GM19239 (cell line): Measurements from ENCODE around the gene DNAJB8.

ENCODE experiments used
- DNase-seq: peaks from one replicate; pipeline ENCODE4 v3.0.0; 2011; ENCODE audit warnings: low spot score; ENCODE audit not compliant: insufficient read length
- FAIRE-seq: peaks from 2 replicates; lab custom pipeline; 2011; peaks lifted over from hg19 to GRCh38; lab: Jason Lieb, UNC

The DNAJB8 gene

GRCh38 chr3:128495435-128495970, 28.8 kb upstream of the DNAJB8 start:
- no peak for FAIRE-seq
- no peak for DNase-seq

GRCh38 chr3:128494367-128494650, 27.6 kb upstream of the DNAJB8 start:
- DNase-seq (no peak), FAIRE-seq (no peak)

DNA sequence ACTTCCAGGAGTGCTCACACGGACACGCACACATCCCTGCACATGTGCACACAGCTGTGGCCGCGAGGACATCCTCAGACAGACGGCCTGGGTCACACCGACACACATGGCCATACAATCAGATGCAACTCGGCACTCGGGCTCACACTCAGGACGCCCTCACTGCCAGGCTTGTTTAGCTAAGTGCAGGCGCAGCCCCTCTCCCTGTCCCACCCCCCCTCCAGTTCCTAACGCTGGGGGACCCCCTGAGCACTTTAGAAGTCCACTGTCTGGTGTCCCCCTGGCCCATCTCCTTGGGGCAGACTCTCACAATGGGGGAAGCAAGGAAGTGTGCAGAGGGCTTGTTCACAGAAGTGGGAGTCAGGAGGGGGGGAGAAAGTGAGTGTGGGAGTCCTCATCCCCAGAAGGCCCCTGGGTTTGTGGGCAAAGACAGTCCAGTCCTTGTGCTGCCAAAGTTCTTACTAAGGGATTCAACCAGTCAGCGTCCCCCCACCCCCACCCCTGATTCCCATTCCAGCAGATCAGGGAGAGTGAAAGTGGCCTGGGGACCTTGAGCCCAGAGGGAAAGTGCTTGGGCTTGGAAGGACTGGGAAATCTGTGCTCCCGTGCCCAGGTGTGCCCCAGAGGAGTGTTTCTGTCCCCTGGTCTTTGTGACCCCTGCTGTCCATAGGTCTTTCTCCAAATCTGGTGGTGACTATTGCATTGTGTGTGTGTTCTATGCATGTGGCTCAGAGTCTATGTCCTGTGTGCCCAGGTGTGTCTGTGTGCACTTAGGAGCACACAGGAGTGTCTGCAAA, 27.1 kb upstream of the DNAJB8 start:
- no peak for DNase-seq
- FAIRE-seq: no peak

- no peak for DNase-seq
- FAIRE-seq: no peak
Observed at GRCh38 chr3:128492671-128493569, 26.2 kb upstream of the DNAJB8 start, which contains the start of gene GATA2. TSS of gene GATA2 (minus strand) at chr3:128493201. CDS start at chr3:128487031, 6,170 bp downstream.

DNA sequence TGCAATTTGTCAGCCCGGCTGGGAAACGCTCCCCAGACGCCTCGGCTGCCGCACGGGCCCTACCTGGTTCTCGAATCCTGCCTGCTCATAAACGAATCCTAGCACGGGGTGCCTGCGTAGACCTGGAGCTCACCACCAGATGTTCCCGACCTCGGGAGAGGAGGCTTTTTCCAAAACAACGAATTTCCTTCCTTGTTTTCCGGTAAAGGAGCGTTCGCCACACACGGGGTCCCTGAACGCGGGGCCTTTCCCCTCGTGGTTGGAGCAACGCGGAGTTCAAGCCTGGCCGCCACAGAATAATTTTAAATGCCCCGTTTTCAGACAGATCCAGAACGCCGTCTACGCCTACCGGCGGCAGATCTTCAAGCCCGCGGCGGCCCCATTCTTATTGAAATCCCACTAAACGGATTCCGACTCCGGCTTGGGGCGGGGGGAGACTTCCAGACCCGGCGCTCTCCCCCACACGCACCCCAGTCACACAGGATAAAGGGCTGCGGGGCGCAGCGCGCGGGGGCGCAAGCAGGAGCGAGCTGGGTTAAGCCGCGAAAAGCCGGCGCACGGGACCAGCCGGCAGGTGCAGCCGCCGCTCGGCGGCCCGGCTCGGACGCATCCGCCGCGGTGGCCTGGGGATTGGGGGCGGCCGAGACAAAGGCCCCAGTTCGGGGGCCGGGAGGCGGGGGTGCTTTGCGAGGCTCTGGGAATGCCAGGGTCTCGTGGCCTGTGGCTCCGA, 25.4 kb upstream of the DNAJB8 start:
- FAIRE-seq (no peak), DNase-seq (no peak)

GRCh38 chr3:128491691-128491940, 24.9 kb upstream of the DNAJB8 start:
- no peak for FAIRE-seq
- no peak for DNase-seq

- DNase-seq (no peak), FAIRE-seq (no peak)
Observed at GRCh38 chr3:128490915-128491690, 24.4 kb upstream of the DNAJB8 start.

- FAIRE-seq: no peak
Observed at GRCh38 chr3:128490650-128490914, 23.9 kb upstream of the DNAJB8 start.

DNA sequence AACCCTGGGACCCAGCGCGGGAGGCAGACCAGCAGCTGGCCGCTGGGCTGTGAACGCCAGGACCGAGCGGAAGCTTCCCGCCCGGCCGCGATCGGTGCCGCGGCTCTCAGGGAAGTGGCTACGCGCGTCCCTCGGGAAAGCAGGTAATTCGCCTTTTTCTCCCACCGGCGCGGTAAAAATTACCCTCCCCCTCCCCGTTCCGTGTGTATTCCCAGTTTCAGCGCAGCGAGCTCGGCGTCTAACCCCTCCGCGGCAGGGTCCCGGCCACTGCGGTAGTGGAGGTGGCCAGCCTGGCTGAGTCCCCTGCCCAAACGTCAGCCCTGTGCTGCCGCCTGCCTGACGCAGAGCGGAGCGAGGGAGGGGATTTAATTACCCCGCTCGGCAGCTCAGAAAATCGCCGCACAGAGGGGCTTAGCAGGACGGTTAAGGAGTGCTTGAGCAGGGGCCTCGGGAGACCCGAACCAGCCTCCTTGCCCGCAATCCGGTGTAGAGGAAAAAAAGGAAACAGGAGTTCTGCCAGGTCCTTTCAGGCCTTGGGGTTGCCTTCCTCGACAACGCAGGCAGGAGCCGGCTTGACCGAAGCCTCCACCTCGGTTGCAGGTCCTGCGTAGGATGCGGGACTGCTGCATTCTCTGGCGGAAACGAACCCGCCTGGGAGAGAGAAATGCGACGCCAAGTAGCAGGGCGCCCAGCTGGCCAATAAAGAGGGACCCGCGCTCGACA, 23.4 kb upstream of the DNAJB8 start:
- no peak for FAIRE-seq
- DNase-seq: no peak

More at GRCh38 chr3:128490650-128490914, 23.9 kb upstream of the DNAJB8 start:
- DNase-seq: no peak

DNA sequence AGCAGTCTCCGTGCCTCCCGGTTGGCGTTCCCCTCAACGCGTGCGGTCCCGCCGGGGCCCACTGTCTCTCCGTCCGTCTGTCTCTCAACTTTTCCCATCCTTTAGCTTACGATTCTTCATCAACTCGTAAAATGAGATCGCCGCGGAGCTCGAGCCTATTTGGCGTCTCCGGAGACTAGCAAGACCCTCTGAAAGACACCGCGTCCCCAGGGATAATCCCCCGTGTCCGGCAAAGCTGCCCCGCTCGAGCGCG, 22.9 kb upstream of the DNAJB8 start:
- FAIRE-seq (no peak), DNase-seq (no peak)

DNA sequence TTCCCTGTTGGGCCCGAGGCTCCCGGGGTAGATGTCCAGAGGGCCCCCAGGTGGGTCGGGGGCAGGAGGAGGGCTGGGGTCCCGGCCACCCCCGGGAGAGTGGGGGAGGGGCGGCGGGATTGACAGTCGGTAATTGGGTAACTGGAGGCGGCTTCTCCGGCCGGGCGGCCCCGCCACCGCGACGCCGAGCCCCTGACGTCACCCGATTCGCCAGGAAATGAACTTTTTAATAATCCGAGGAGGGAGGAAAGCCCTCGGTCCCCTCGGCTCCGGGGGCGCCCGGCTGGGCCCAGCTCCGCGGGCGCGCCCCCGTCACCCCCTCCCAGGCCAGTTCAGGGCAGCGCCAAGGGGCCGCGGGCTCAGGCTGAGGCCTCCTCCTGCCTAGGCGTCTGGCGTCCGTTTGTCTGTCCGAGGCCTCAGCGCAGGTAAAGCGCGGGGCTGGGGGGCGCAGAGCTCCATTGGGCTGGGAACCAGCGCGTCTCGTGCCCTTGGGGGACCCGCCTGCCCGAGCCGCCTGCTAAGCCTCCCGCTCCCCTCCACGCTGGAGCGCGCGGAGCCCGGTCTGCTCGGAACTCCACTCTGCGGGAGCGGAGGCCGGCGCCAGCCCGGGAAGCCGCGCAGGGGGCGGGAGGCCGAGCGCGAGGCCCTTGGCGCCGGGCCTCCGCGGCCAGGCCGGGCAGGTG, 22.4 kb upstream of the DNAJB8 start:
- FAIRE-seq: no peak
- no peak for DNase-seq

DNA sequence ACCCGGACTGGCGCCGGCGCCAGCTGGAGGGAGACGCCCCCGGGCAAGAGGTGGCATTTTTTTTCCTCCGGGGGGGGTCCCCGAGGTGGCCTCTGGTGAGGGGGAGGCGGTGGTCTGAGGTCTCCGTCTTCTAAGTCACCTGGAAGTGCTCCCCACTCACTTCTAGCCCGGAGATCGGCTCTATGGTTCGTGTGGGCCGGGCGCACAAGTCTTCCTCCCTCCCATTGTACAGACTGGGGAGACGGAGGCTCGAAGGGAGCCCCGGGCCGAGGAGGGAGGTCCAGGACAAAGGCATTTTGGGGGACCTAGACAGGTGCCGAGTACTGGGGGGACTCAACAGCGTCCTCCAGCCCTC, 21.9 kb upstream of the DNAJB8 start:
- no peak for FAIRE-seq
- no peak for DNase-seq

- DNase-seq (no peak), FAIRE-seq (no peak)
Observed at GRCh38 chr3:128487813-128488635, 21.3 kb upstream of the DNAJB8 start.

DNA sequence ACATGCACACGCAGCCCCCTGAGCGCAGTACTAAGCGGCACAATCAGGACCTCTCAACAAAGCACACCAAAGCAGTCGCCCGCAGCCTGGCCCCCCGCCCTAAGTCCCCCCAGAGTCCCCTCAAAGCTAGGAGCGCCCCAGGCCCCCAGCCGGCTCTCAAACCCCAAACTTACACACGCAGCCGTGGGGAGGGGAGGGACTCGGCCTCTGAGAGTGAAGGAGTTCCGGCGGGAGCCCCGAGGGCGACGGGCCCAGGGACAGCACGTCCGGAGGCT, 20.8 kb upstream of the DNAJB8 start:
- no peak for DNase-seq
- FAIRE-seq: no peak

- FAIRE-seq: no peak
- no peak for DNase-seq
Observed at GRCh38 chr3:128486681-128487537, 20.2 kb upstream of the DNAJB8 start.

DNA sequence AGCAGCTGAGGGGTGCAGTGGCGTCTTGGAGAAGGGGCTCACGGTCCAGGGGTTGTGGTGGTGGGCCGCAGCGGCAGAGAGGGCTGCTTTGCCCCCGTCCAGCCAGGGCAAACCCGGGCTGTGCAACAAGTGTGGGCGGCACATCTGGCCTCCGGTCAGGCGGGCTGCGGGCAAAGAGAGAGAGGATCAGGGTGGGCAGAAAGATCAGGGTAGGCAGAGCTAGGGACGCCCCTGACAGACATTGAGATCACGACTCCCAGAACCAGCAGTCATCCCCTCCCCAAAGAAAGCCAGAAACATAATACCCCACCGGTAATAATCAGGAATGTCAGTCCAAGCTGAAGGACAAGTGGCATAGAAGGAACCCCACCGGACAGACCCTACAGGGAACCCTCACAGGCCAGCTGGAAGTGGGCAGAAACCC, 19.5 kb upstream of the DNAJB8 start:
- FAIRE-seq (no peak), DNase-seq (no peak)

- DNase-seq (no peak), FAIRE-seq (no peak)
Observed at GRCh38 chr3:128485282-128486204, 18.9 kb upstream of the DNAJB8 start.
